H1 (cell line): ENCODE results near the gene CPNE4. TPM values are rescaled to one million over a fixed set of nuclear protein-coding genes. Genes with fewer than 3 reads are reported as not detected.

Experiments used
- CTCF ChIA-PET: fragments of 300-600 bp; sonication (Branson Sonifier 250); formaldehyde crosslinking; loops from one replicate; lab custom pipeline; 2021; ENCODE audit not compliant: partially characterized antibody; lab: Charles Lee
- POLR2A ChIA-PET: fragments of 300-600 bp; sonication (Branson Sonifier 250); formaldehyde crosslinking; loops from one replicate; lab custom pipeline; 2021; ENCODE audit warnings: inconsistent platforms; ENCODE audit not compliant: partially characterized antibody; lab: Charles Lee
- DNase-seq, 2 experiments: peaks; one replicate each; pipeline versions ENCODE4 v3.0.0 to v3.0.0-alpha.2; 2010 to 2022; ENCODE audit warnings: low spot score in 2 of 2, low read depth in 1 of 2, mixed read lengths in 1 of 2
- FAIRE-seq: peaks from 2 replicates; lab custom pipeline; 2011; peaks lifted over from hg19 to GRCh38; lab: Jason Lieb, UNC
- H2AFZ ChIP-seq: 2 replicates; pipeline ENCODE4 v1.8.1; 2012; ENCODE audit warnings: low read length, inconsistent platforms
- H2AK5ac ChIP-seq: 2 replicates; pipeline ENCODE4 v1.6.1; 2013; ENCODE audit warnings: low read depth, low read length
- H2BK120ac ChIP-seq: replicated peaks from 2 replicates; pipeline ENCODE3; 2013; ENCODE audit warnings: low read depth, low read length, inconsistent platforms
- H2BK12ac ChIP-seq: 2 replicates; pipeline ENCODE4 v1.6.1; 2013; ENCODE audit warnings: low read depth, low read length
- H2BK15ac ChIP-seq: 2 replicates; pipeline ENCODE4 v1.6.1; 2013; ENCODE audit warnings: low read length
- H2BK20ac ChIP-seq: 2 replicates; pipeline ENCODE4 v1.6.1; 2013; ENCODE audit warnings: low read length
- H2BK5ac ChIP-seq: 2 replicates; pipeline ENCODE4 v1.6.1; 2013; ENCODE audit warnings: low read depth, low read length
- H3K14ac ChIP-seq: 2 replicates; pipeline ENCODE4 v1.6.1; 2013; ENCODE audit warnings: inconsistent platforms; ENCODE audit not compliant: insufficient read length
- H3K18ac ChIP-seq: 2 replicates; pipeline ENCODE4 v1.6.1; 2013; ENCODE audit warnings: low read length; ENCODE audit errors: extremely low read depth
- H3K23ac ChIP-seq: 2 replicates; pipeline ENCODE4 v1.6.1; 2013; ENCODE audit warnings: inconsistent platforms; ENCODE audit not compliant: insufficient read length
- H3K23me2 ChIP-seq: 2 replicates; pipeline ENCODE4 v1.6.1; 2013; ENCODE audit warnings: low read depth, low read length
- H3K27ac ChIP-seq: 2 replicates; pipeline ENCODE4 v1.6.1; 2011; ENCODE audit warnings: low read depth, low read length, inconsistent platforms
- H3K27me3 ChIP-seq, 4 experiments: replicated peaks in 1 of 4; 1 replicate in 1 of 4; 2 replicates in 3 of 4; pipeline versions ENCODE4 v1.6.1 to v1.8.1; 2011 to 2013; ENCODE audit warnings: low read length in 3 of 4, mild to moderate bottlenecking in 3 of 4, inconsistent platforms in 2 of 4, mixed read lengths in 2 of 4, moderate library complexity in 1 of 4; ENCODE audit not compliant: control insufficient read depth in 3 of 4, insufficient read depth in 3 of 4; ENCODE audit errors: extremely low read depth in 1 of 4
- H3K36me3 ChIP-seq, 4 experiments: 2 replicates each; pipeline versions ENCODE4 v1.6.1 to v1.8.1; 2011 to 2013; ENCODE audit warnings: mild to moderate bottlenecking in 4 of 4, low read length in 3 of 4, moderate library complexity in 2 of 4, control low read depth in 1 of 4, inconsistent platforms in 1 of 4; ENCODE audit not compliant: insufficient read depth in 4 of 4, control insufficient read depth in 2 of 4
- H3K4ac ChIP-seq: replicated peaks from 2 replicates; pipeline ENCODE3; 2013; ENCODE audit warnings: low read length, low read depth, mixed read lengths, inconsistent platforms; ENCODE audit not compliant: insufficient read length
- H3K4me1 ChIP-seq, 4 experiments: replicated peaks in 1 of 4; 1 replicate in 1 of 4; 2 replicates in 3 of 4; pipeline versions ENCODE4 v1.6.1 to v1.8.1; 2011 to 2013; ENCODE audit warnings: low read length in 3 of 4, inconsistent platforms in 2 of 4, mixed read lengths in 1 of 4; ENCODE audit not compliant: insufficient read depth in 4 of 4, control insufficient read depth in 3 of 4
- H3K4me2 ChIP-seq, 2 experiments: 2 replicates each; pipeline versions ENCODE4 v1.6.1 to v1.8.1; 2011 to 2013; ENCODE audit warnings: low read depth in 2 of 2, low read length in 2 of 2, control low read depth in 1 of 2, inconsistent platforms in 1 of 2, mild to moderate bottlenecking in 1 of 2; ENCODE audit not compliant: insufficient read depth in 1 of 2
- H3K4me3 ChIP-seq, 4 experiments: fragments of 200-600, 300-600 bp in 1 of 4; sonication (generic), shearing (Covaris generic), sonication (Bioruptor Twin) in 1 of 4; 2 replicates each; pipeline versions ENCODE4 v1.5.1 to v1.8.1; 2011 to 2016; ENCODE audit warnings: low read length in 4 of 4, low read depth in 3 of 4, control low read depth in 2 of 4, inconsistent platforms in 2 of 4, mild to moderate bottlenecking in 2 of 4, mixed read lengths in 1 of 4, moderate library complexity in 1 of 4; ENCODE audit not compliant: insufficient read depth in 2 of 4; ENCODE audit errors: extremely low read depth in 1 of 4
- H3K56ac ChIP-seq: replicated peaks from 2 replicates; pipeline ENCODE3; 2013; ENCODE audit warnings: low read depth, mild to moderate bottlenecking, mixed read lengths, low read length, inconsistent platforms; ENCODE audit not compliant: insufficient read length
- H3K79me1 ChIP-seq: 2 replicates; pipeline ENCODE4 v1.6.1; 2013; ENCODE audit warnings: low read depth, low read length, control low read depth
- H3K79me2 ChIP-seq, 2 experiments: 2 replicates each; pipeline versions ENCODE4 v1.6.1 to v1.8.1; 2012 to 2013; ENCODE audit warnings: low read length in 2 of 2, mild to moderate bottlenecking in 2 of 2, inconsistent platforms in 1 of 2; ENCODE audit not compliant: insufficient read depth in 2 of 2, control insufficient read depth in 1 of 2
- H3K9ac ChIP-seq, 4 experiments: replicated peaks in 1 of 4; 1 replicate in 1 of 4; 2 replicates in 3 of 4; pipeline versions ENCODE4 v1.6.1 to v1.8.1; 2011 to 2013; ENCODE audit warnings: low read depth in 3 of 4, low read length in 3 of 4, control low read depth in 2 of 4, mild to moderate bottlenecking in 2 of 4, moderate library complexity in 2 of 4, inconsistent platforms in 1 of 4; ENCODE audit errors: extremely low read depth in 1 of 4
- H3K9me3 ChIP-seq, 2 experiments: 2 replicates each; pipeline versions ENCODE4 v1.6.1 to v1.8.1; 2012 to 2013; ENCODE audit warnings: mild to moderate bottlenecking in 2 of 2, moderate library complexity in 2 of 2, control low read depth in 1 of 2, inconsistent platforms in 1 of 2, low read depth in 1 of 2, low read length in 1 of 2, mixed read lengths in 1 of 2; ENCODE audit not compliant: insufficient read depth in 2 of 2
- H4K20me1 ChIP-seq, 2 experiments: replicated peaks in 1 of 2; 2 replicates each; pipeline versions ENCODE3 to v1.8.1; 2011 to 2013; ENCODE audit warnings: inconsistent platforms in 2 of 2, low read length in 2 of 2, mild to moderate bottlenecking in 1 of 2; ENCODE audit not compliant: insufficient read depth in 2 of 2, control insufficient read depth in 1 of 2
- H4K5ac ChIP-seq: 2 replicates; pipeline ENCODE4 v1.6.1; 2013; ENCODE audit warnings: low read length, low read depth, mixed read lengths, inconsistent platforms; ENCODE audit not compliant: insufficient read length
- H4K8ac ChIP-seq: 2 replicates; pipeline ENCODE4 v1.8.0; 2013; ENCODE audit warnings: mild to moderate bottlenecking, moderate library complexity, low read length, inconsistent platforms; ENCODE audit not compliant: insufficient read depth; ENCODE audit errors: extremely low read depth
- H4K91ac ChIP-seq: replicated peaks from 2 replicates; pipeline ENCODE3; 2013; ENCODE audit warnings: low read length, mixed read lengths, inconsistent platforms; ENCODE audit not compliant: insufficient read length
- BCL11A ChIP-seq, 2 experiments: IDR thresholded peaks; one replicate each; pipeline ENCODE4 v1.6.1; 2011; ENCODE audit warnings: low read depth in 2 of 2, low read length in 2 of 2, mild to moderate bottlenecking in 2 of 2
- CHD1 ChIP-seq: IDR thresholded peaks from 2 replicates; pipeline ENCODE4 v1.6.1; 2012; ENCODE audit warnings: low read depth, low read length, improper control_type of control experiment
- KDM5A ChIP-seq: fragments of 200-600 bp; IDR thresholded peaks from 2 replicates; pipeline ENCODE4 v1.7.1; 2012; ENCODE audit warnings: mild to moderate bottlenecking, low read length, inconsistent platforms, mixed read lengths
- MAFK ChIP-seq: IDR thresholded peaks from 2 replicates; pipeline ENCODE4 v1.6.1; 2012; ENCODE audit warnings: low read depth, mild to moderate bottlenecking, improper control_type of control experiment, low read length
- RXRA ChIP-seq: IDR thresholded peaks from 2 replicates; pipeline ENCODE4 v1.6.1; 2011; ENCODE audit warnings: low read depth, mild to moderate bottlenecking, low read length, moderate library complexity; ENCODE audit not compliant: insufficient read depth
- SUZ12 ChIP-seq: fragments of 200-600 bp; sonication (generic); IDR thresholded peaks from 2 replicates; pipeline ENCODE4 v1.6.1; 2012; ENCODE audit warnings: mild to moderate bottlenecking, inconsistent platforms, low read length, moderate library complexity, mixed read lengths
- TAF1 ChIP-seq: IDR thresholded peaks from 2 replicates; pipeline ENCODE4 v1.6.1; 2011; ENCODE audit warnings: mild to moderate bottlenecking, low read depth, low read length
- WGBS, 2 experiments: shearing (Covaris generic) in 1 of 2; methylation state at CpG; one replicate each; pipeline versions ENCODE4 v1.1.6 to v1.1.7; 2013 to 2015; ENCODE audit warnings: low lambda C conversion rate in 2 of 2, mixed read lengths in 2 of 2, inconsistent platforms in 1 of 2, low coverage in 1 of 2, missing lambda C conversion rate in 1 of 2; ENCODE audit not compliant: insufficient replicate concordance in 2 of 2, insufficient coverage in 1 of 2, insufficient read length in 1 of 2; ENCODE audit errors: extremely low coverage in 1 of 2, missing lambda C conversion rate in 1 of 2; 5-methylcytosine and 5-hydroxymethylcytosine counted together
- polyA plus RNA-seq, 7 experiments: library from polyadenylated mRNA; depleted of rRNA in 3 of 7; stranded (reverse) in 5 of 7; unstranded in 2 of 7; fragments of >200 nt in 5 of 7; fragments of 200-250 nt in 2 of 7; gene quantifications; 1 replicate in 5 of 7; 2 replicates in 1 of 7; 4 replicates in 1 of 7; pipeline versions ENCODE4 v1.2.1 to v1.2.3, GENCODE V29; 2011 to 2013; ENCODE audit warnings: missing spikeins in 2 of 7, mixed read lengths in 2 of 7
- total RNA-seq: library from RNA; stranded (reverse); fragmentation: NEBNext Ultra II Directional; extraction: Animal tissue kit (Norgen Biotek cat#: 25700); gene quantifications from 2 replicates; pipeline ENCODE4 v1.2.1, GENCODE V29; 2021
- TF ChIP-seq, protein P1 (sequence below), 3 experiments: IDR thresholded peaks; 1 replicate in 2 of 3; 2 replicates in 1 of 3; pipeline versions ENCODE4 v1.5.1 to v1.6.1; 2011; ENCODE audit warnings: low read length in 3 of 3, mild to moderate bottlenecking in 3 of 3, inconsistent platforms in 2 of 3, low read depth in 1 of 3, moderate library complexity in 1 of 3; ENCODE audit not compliant: insufficient read depth in 1 of 3; ENCODE audit errors: control extremely low read depth in 1 of 3

CPNE4 gene
- total and polyA plus RNA-seq, 2 of the 8 experiments (the other 6 are each of a cell fraction or from before 2014, with no cell fraction given): 0.82 to 3.8 TPM

DNA sequence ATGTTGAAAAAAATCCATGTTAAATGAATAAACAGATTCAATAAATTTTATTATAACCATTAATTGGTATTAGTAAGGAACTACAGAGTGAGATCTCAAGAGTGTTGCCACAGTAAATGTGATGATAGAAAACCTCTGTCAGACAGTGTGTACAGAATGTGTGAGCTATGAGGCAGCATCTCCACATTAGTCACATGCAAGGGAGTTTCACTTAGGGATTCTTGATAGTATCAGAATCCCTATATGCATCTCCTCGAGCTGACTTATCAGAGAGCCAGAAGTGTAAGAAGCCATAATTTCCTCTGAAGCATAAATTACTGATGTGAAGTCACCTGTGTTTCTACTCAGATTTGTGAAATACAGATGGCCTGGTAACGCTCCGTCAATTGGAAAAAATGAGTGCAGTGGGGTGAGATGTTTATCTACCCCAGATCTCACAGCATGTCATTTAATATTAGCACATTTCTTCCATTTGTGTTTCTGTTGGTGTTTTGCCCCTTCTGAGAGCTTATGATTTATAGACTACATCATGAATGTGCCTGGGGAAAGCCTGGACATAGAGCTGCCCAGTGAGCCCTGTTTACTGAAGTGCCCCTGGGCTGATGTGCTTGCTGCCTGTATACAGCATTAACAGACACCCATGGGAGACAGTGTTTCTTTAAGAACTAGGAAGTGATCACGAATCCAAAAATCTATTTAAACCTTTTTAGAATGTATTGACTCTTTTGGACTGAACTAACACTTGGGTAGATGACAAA lies 262.4 kb downstream of the CPNE4 start:
- Histone ChIP-seq H3K4ac (no peak overlapping the region), H2BK5ac (no peak overlapping the region), H3K23me2 (no peaks in the 10 kb centered on the region), H2AFZ (no peak overlapping the region), H2BK12ac (no peak overlapping the region), H4K8ac (no peak overlapping the region), H2BK20ac (no peak overlapping the region), H3K27ac (no peak overlapping the region), H3K14ac (no peak overlapping the region), H2BK120ac (no peak overlapping the region), H3K36me3 (no peaks in the 10 kb centered on the region), H3K56ac (no peak overlapping the region), H3K79me1 (no peaks in the 10 kb centered on the region), H3K9me3 (peaks cover 5 to 10% of the 10 kb centered on the region in 2 experiments; a peak in 3 of 4 replicates), H3K4me1 (no peaks in the 10 kb centered on the region), H4K5ac (no peak overlapping the region), H3K4me3 (no peak overlapping the region), H3K23ac (no peak overlapping the region), H4K20me1 (no peaks in the 10 kb centered on the region), H3K9ac (no peak overlapping the region), H4K91ac (no peak overlapping the region), H3K4me2 (no peak overlapping the region), H2BK15ac (no peak overlapping the region), H3K27me3 (no peaks in the 10 kb centered on the region), H3K18ac (no peak overlapping the region), H2AK5ac (no peak overlapping the region), H3K79me2 (no peaks in the 10 kb centered on the region)
- DNase-seq (no peak), FAIRE-seq (no peak)
- WGBS, 2 experiments: 88% methylated on average over 4 of the region's 4 CpGs; no CpG with 5 or more reads in 1 of the 2 experiments
- POLR2A ChIA-PET: no interaction called here
- CTCF ChIA-PET: interaction anchor here (0.6 to 1.0 kb wide), 2 partner anchors 23 to 214 kb away, joined by 3 to 4 read pairs; no protein-coding TSS in a partner anchor
- TF ChIP-seq RXRA (no peak), MAFK (no peak), CHD1 (no peak), TAF1 (no peak), BCL11A (IDR thresholded peaks at IDR 0.05; ENCODE audit: low read depth in 2 of 2, low read length in 2 of 2) (no peak), KDM5A (no peak), SUZ12 (no peak)
- TF ChIP-seq, protein P1, sequence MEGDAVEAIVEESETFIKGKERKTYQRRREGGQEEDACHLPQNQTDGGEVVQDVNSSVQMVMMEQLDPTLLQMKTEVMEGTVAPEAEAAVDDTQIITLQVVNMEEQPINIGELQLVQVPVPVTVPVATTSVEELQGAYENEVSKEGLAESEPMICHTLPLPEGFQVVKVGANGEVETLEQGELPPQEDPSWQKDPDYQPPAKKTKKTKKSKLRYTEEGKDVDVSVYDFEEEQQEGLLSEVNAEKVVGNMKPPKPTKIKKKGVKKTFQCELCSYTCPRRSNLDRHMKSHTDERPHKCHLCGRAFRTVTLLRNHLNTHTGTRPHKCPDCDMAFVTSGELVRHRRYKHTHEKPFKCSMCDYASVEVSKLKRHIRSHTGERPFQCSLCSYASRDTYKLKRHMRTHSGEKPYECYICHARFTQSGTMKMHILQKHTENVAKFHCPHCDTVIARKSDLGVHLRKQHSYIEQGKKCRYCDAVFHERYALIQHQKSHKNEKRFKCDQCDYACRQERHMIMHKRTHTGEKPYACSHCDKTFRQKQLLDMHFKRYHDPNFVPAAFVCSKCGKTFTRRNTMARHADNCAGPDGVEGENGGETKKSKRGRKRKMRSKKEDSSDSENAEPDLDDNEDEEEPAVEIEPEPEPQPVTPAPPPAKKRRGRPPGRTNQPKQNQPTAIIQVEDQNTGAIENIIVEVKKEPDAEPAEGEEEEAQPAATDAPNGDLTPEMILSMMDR (IDR thresholded peaks at IDR 0.05; ENCODE audit: control extremely low read depth in 1 of 3, insufficient read depth in 1 of 3, low read depth in 1 of 3, low read length in 3 of 3): no peak
